B cell (primary cell): ENCODE measurements around the gene PHACTR4. TPM values are rescaled to one million over a fixed set of nuclear protein-coding genes. Genes with fewer than 3 reads are reported as not detected.

ENCODE experiments used
- ATAC-seq: fragments of 200-7000 bp; cut with Tn5 transposase; one replicate; pipeline ENCODE4 v1.10.0; 2021; ENCODE audit warnings: low read depth, mild to moderate bottlenecking, moderate number of reproducible peaks, moderate library complexity
- CTCF ChIA-PET: fragments of 350-600 bp; sonication (Branson Sonifier 250); formaldehyde crosslinking; loops from one replicate; lab custom pipeline; 2021; ENCODE audit warnings: antibody characterized with exemption, inconsistent platforms; lab: Charles Lee
- POLR2A ChIA-PET: fragments of 350-600 bp; sonication (Branson Sonifier 250); formaldehyde crosslinking; loops from one replicate; lab custom pipeline; 2021; ENCODE audit warnings: antibody characterized with exemption; lab: Charles Lee
- DNase-seq: peaks from one replicate; pipeline ENCODE4 v3.0.0; 2013
- H2AFZ ChIP-seq: 2 replicates; pipeline ENCODE4 v1.6.1; 2012; ENCODE audit warnings: mild to moderate bottlenecking, low read depth, low read length; ENCODE audit not compliant: insufficient read depth, poor library complexity, severe bottlenecking
- H3K27ac ChIP-seq, 2 donors: 1 replicate in 1 of 2; 2 replicates in 1 of 2; pipeline ENCODE4 v1.5.1; 2012 to 2013; ENCODE audit warnings: low read length in 2 of 2, mild to moderate bottlenecking in 2 of 2, moderate library complexity in 1 of 2
- H3K27me3 ChIP-seq, 4 experiments: fragments of 200-600 bp in 1 of 4; sonication (generic) in 1 of 4; replicated peaks in 1 of 4; 1 replicate in 2 of 4; 2 replicates in 2 of 4; pipeline versions ENCODE4 v1.6.1 to v1.7.0; 2013 to 2016; ENCODE audit warnings: low read length in 3 of 4, mild to moderate bottlenecking in 2 of 4, mixed read lengths in 1 of 4, moderate library complexity in 1 of 4; ENCODE audit not compliant: insufficient read depth in 4 of 4, control insufficient read depth in 3 of 4; ENCODE audit errors: control extremely low read depth in 1 of 4
- H3K36me3 ChIP-seq, 2 experiments: replicated peaks in 1 of 2; 1 replicate in 1 of 2; 2 replicates in 1 of 2; pipeline versions ENCODE4 v1.6.1 to v1.7.1; 2013; ENCODE audit warnings: low read length in 1 of 2; ENCODE audit not compliant: insufficient read depth in 2 of 2, control insufficient read depth in 1 of 2; ENCODE audit errors: control extremely low read depth in 1 of 2, extremely low read depth in 1 of 2
- H3K4me1 ChIP-seq, 2 donors: fragments of 200-600 bp in 1 of 2; sonication (generic) in 1 of 2; 1 replicate in 1 of 2; 2 replicates in 1 of 2; pipeline versions ENCODE4 v1.5.1 to v1.6.1; 2013 to 2017; ENCODE audit warnings: low read length in 2 of 2; ENCODE audit not compliant: control insufficient read depth in 2 of 2, insufficient read depth in 2 of 2
- H3K4me2 ChIP-seq: replicated peaks from 2 replicates; pipeline ENCODE3; 2012; ENCODE audit warnings: mild to moderate bottlenecking, low read depth, low read length; ENCODE audit not compliant: poor library complexity, severe bottlenecking
- H3K4me3 ChIP-seq, 5 experiments: fragments of 200-600 bp in 1 of 5; sonication (generic) in 1 of 5; 1 replicate in 3 of 5; 2 replicates in 2 of 5; pipeline versions ENCODE4 v1.5.1 to v1.7.0; 2011 to 2016; ENCODE audit warnings: low read length in 4 of 5, mild to moderate bottlenecking in 4 of 5, low read depth in 2 of 5, control low read depth in 1 of 5, moderate library complexity in 1 of 5; ENCODE audit not compliant: insufficient read depth in 1 of 5; ENCODE audit errors: control extremely low read depth in 1 of 5, extremely low read depth in 1 of 5
- H3K79me2 ChIP-seq: fragments of 200-600 bp; sonication (generic); one replicate; pipeline ENCODE4 v1.6.0; 2016; ENCODE audit warnings: low read length; ENCODE audit not compliant: control insufficient read depth, insufficient read depth
- H3K9ac ChIP-seq: fragments of 200-600 bp; sonication (generic); 2 replicates; pipeline ENCODE4 v1.6.1; 2017; ENCODE audit warnings: mild to moderate bottlenecking, low read length, moderate library complexity
- H3K9me3 ChIP-seq, 3 donors: one replicate each; pipeline versions ENCODE4 v1.6.1 to v1.7.1; 2013; ENCODE audit warnings: low read length in 2 of 3; ENCODE audit not compliant: control insufficient read depth in 2 of 3, insufficient read depth in 1 of 3; ENCODE audit errors: control extremely low read depth in 1 of 3
- H4K20me1 ChIP-seq: 2 replicates; pipeline ENCODE4 v1.6.0; 2012; ENCODE audit warnings: mild to moderate bottlenecking, low read length; ENCODE audit not compliant: insufficient read depth, control insufficient read depth, poor library complexity, severe bottlenecking
- H3K27ac Mint-ChIP-seq: one replicate; pipeline ENCODE4 v1.8.0; 2021; ENCODE audit warnings: mixed read lengths
- H3K27me3 Mint-ChIP-seq: one replicate; pipeline ENCODE4 v1.8.0; 2021; ENCODE audit warnings: mixed read lengths
- H3K4me1 Mint-ChIP-seq: one replicate; pipeline ENCODE4 v1.8.0; 2021; ENCODE audit warnings: mixed read lengths
- H3K4me3 Mint-ChIP-seq: one replicate; pipeline ENCODE4 v1.8.0; 2021; ENCODE audit warnings: mixed read lengths
- H3K9me3 Mint-ChIP-seq: one replicate; pipeline ENCODE4 v1.8.0; 2022; ENCODE audit warnings: mixed read lengths; ENCODE audit not compliant: insufficient read depth
- EZH2 ChIP-seq: IDR thresholded peaks from 2 replicates; pipeline ENCODE4 v1.6.1; 2012; ENCODE audit warnings: borderline replicate concordance, low read depth, mild to moderate bottlenecking, moderate library complexity, low read length; ENCODE audit not compliant: insufficient read depth, poor library complexity, severe bottlenecking
- WGBS: methylation state at CpG from one replicate; pipeline ENCODE4 v1.1.5; 2013; ENCODE audit warnings: missing lambda C conversion rate; ENCODE audit not compliant: insufficient coverage; 5-methylcytosine and 5-hydroxymethylcytosine counted together
- intact Hi-C: fragments of 100-400 bp; cut with micrococcal nuclease; formaldehyde crosslinking; loops from one replicate; pipeline ENCODE4 v1.10.0; 2022
- polyA plus RNA-seq: library from polyadenylated mRNA; depleted of rRNA; stranded (reverse); fragments of >200 nt; gene quantifications from 2 replicates; pipeline ENCODE4 v1.2.3, GENCODE V29; 2012
- total RNA-seq, 2 donors: library from RNA; stranded (reverse); fragments of 120-200 nt in 1 of 2; gene quantifications; 1 replicate in 1 of 2; 2 replicates in 1 of 2; pipeline versions ENCODE4 v1.2.3 to v1.2.4, GENCODE V29; 2013 to 2022
- TF ChIP-seq, protein P1 (sequence below): fragments of 200-600 bp; IDR thresholded peaks from one replicate; pipeline ENCODE4 v1.8.0; 2022; ENCODE audit warnings: antibody characterized with exemption, mild to moderate bottlenecking

The PHACTR4 gene
- total and polyA plus RNA-seq, 2 donors (not counting 1 experiment from before 2014, with no cell fraction given), result 9.8 to 41.6 TPM

DNA sequence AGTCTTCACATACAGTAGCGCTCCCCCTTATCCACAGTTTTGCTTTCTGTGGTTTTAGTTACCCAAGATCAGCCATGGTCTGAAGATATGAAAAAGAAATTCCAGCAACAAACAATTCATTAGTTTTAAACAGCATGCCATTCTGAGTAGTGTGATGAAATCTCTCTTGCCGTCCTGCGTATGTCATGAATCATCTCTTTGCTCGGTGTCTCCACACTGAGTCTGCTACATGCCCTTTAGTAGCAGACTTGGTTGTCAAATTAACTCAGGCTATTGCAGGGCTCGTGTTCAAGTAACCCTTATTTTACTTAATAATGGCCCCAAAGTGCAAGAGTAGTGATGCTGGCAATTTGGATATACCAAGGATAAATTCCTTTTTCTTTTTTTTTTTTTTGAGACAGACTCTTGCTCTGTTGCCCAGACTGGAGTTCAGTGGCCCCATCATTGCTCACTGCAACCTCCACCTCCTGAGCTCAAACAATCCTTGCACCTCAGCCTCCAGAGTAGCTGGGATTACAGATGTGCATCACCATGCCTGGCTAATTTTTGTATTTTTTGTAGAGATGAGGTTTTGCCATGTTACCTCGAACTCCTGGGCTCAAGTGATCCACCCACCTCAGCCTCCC lies 22.6 kb downstream of the PHACTR4 start:
- H3K27me3 Mint-ChIP-seq, result no peaks in the 10 kb centered on the region
- no peak overlapping the region for H3K27ac Mint-ChIP-seq
- no peaks in the 10 kb centered on the region for H3K4me1 ChIP-seq
- no peak overlapping the region for H3K4me2 ChIP-seq
- H3K4me3 ChIP-seq, result no peak overlapping the region
- no peak for TF ChIP-seq EZH2
- TF ChIP-seq, protein P1, sequence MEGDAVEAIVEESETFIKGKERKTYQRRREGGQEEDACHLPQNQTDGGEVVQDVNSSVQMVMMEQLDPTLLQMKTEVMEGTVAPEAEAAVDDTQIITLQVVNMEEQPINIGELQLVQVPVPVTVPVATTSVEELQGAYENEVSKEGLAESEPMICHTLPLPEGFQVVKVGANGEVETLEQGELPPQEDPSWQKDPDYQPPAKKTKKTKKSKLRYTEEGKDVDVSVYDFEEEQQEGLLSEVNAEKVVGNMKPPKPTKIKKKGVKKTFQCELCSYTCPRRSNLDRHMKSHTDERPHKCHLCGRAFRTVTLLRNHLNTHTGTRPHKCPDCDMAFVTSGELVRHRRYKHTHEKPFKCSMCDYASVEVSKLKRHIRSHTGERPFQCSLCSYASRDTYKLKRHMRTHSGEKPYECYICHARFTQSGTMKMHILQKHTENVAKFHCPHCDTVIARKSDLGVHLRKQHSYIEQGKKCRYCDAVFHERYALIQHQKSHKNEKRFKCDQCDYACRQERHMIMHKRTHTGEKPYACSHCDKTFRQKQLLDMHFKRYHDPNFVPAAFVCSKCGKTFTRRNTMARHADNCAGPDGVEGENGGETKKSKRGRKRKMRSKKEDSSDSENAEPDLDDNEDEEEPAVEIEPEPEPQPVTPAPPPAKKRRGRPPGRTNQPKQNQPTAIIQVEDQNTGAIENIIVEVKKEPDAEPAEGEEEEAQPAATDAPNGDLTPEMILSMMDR, result no peak
- H3K27me3 ChIP-seq, result no peaks in the 10 kb centered on the region
- 100% methylated on average over 3 of the region's 6 CpGs for WGBS
- no peaks in the 10 kb centered on the region for H3K9me3 ChIP-seq
- H3K9me3 Mint-ChIP-seq, result no peaks in the 10 kb centered on the region
- peaks cover 5% of the 10 kb centered on the region for H4K20me1 ChIP-seq
- no peak overlapping the region for H3K9ac ChIP-seq
- ChIA-PET CTCF (no interaction called here), POLR2A (no interaction called here)
- ATAC-seq, result no peak
- H3K4me1 Mint-ChIP-seq, result peaks cover 6% of the 10 kb centered on the region
- peaks cover 0 to 3% of the 10 kb centered on the region in 2 experiments for H3K36me3 ChIP-seq
- no peak overlapping the region for H2AFZ ChIP-seq
- peaks cover 58% of the 10 kb centered on the region for H3K79me2 ChIP-seq
- DNase-seq, result no peak
- H3K4me3 Mint-ChIP-seq, result no peak overlapping the region
- H3K27ac ChIP-seq, result no peak overlapping the region
- intact Hi-C loops, result no loop called here

DNA sequence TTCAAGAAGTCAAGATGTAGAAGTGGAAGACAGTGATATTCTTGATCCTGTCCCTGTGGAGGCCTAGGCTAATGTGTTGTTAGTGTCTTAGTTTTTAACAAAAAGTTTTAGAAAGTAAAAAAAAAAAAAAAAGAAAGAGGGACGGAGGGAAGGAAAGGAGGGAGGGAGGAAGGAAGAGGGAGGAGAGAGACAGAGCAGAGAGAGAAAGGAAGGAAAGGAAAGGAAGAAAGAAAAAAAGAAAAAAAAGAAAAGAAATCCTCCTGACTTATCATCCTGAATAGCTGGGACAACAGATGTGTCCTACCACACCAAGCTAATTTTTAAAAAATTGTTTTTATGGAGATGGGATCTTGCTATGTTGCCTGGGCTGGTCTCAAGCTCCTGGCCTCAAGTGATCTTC lies 24.6 kb downstream of the PHACTR4 start:
- POLR2A ChIA-PET, result no interaction called here
- Histone ChIP-seq H3K27ac (no peak overlapping the region), H3K4me2 (no peak overlapping the region), H3K9me3 (no peaks in the 10 kb centered on the region), H3K36me3 (peaks cover 0 to 3% of the 10 kb centered on the region in 2 experiments), H3K79me2 (peaks cover 56% of the 10 kb centered on the region), H3K9ac (no peak overlapping the region), H4K20me1 (no peaks in the 10 kb centered on the region), H3K4me1 (no peaks in the 10 kb centered on the region), H3K4me3 (no peak overlapping the region), H3K27me3 (no peaks in the 10 kb centered on the region), H2AFZ (no peak overlapping the region)
- no peaks in the 10 kb centered on the region for H3K4me1 Mint-ChIP-seq
- CTCF ChIA-PET, result interaction anchor here (0.7 to 1.2 kb wide), 2 partner anchors 34 to 1061 kb away, joined by 3 read pairs; no protein-coding TSS in a partner anchor
- H3K9me3 Mint-ChIP-seq, result no peaks in the 10 kb centered on the region
- H3K27ac Mint-ChIP-seq, result no peak overlapping the region
- no peak for TF ChIP-seq EZH2
- TF ChIP-seq, protein P1, result no peak
- H3K4me3 Mint-ChIP-seq, result no peak overlapping the region
- ATAC-seq (no peak), DNase-seq (no peak)
- no CpG with 5 or more reads among the region's 1 CpG for WGBS
- H3K27me3 Mint-ChIP-seq, result no peaks in the 10 kb centered on the region
- intact Hi-C loops, result no loop called here
